HG03432 (cell line): Measurements from ENCODE around the gene SMARCAD1.
A peak's percentile ranks its signal among the peaks of the same experiment; 100 is the strongest.

ENCODE experiments used
- ATAC-seq: cut with Tn5 transposase; IDR thresholded peaks from one replicate; pipeline ENCODE4 v1.9.1; 2021; ENCODE audit warnings: mild to moderate bottlenecking, moderate library complexity; ENCODE audit not compliant: unreplicated experiment

SMARCAD1 gene

GRCh38 chr4:94207469-94208224, at the start of gene SMARCAD1:
TSS of gene SMARCAD1 (plus strand) at chr4:94207865. CDS start at chr4:94208395, 530 bp downstream.
- ATAC-seq, result peak; percentile 97

- no peak for ATAC-seq
Observed at GRCh38 chr4:94158883-94159282, 48.8 kb upstream of the SMARCAD1 start.

- no peak for ATAC-seq
Observed at GRCh38 chr4:94159790-94160189, 47.9 kb upstream of the SMARCAD1 start.

GRCh38 chr4:94160774-94161173, 46.9 kb upstream of the SMARCAD1 start:
- no peak for ATAC-seq

- no peak for ATAC-seq
Observed at GRCh38 chr4:94165256-94165655, 42.4 kb upstream of the SMARCAD1 start.

- no peak for ATAC-seq
Observed at GRCh38 chr4:94168321-94168720, 39.3 kb upstream of the SMARCAD1 start.

GRCh38 chr4:94169803-94170372, 37.8 kb upstream of the SMARCAD1 start:
- ATAC-seq, result no peak

GRCh38 chr4:94171616-94172015, 36.0 kb upstream of the SMARCAD1 start:
- ATAC-seq, result no peak

- no peak for ATAC-seq
Observed at GRCh38 chr4:94175553-94176261, 32.0 kb upstream of the SMARCAD1 start.

GRCh38 chr4:94177822-94178221, 29.8 kb upstream of the SMARCAD1 start:
- no peak for ATAC-seq

- ATAC-seq, result no peak
Observed at GRCh38 chr4:94181815-94182214, 25.9 kb upstream of the SMARCAD1 start.

GRCh38 chr4:94202769-94203168, 4.9 kb upstream of the SMARCAD1 start:
- ATAC-seq, result no peak

- ATAC-seq, result no peak
Observed at GRCh38 chr4:94208266-94208665, 601 bp downstream of the SMARCAD1 start.

GRCh38 chr4:94208918-94209317, 1.3 kb downstream of the SMARCAD1 start:
- ATAC-seq, result no peak

GRCh38 chr4:94211861-94212260, 4.2 kb downstream of the SMARCAD1 start:
- ATAC-seq, result no peak

- ATAC-seq, result no peak
Observed at GRCh38 chr4:94214703-94215319, 7.1 kb downstream of the SMARCAD1 start.

GRCh38 chr4:94216394-94216793, 8.7 kb downstream of the SMARCAD1 start:
- ATAC-seq, result no peak

- no peak for ATAC-seq
Observed at GRCh38 chr4:94219402-94219801, 11.7 kb downstream of the SMARCAD1 start.

- ATAC-seq, result no peak
Observed at GRCh38 chr4:94221916-94222315, 14.3 kb downstream of the SMARCAD1 start.

- ATAC-seq, result no peak
Observed at GRCh38 chr4:94225449-94225848, 17.8 kb downstream of the SMARCAD1 start.

- no peak for ATAC-seq
Observed at GRCh38 chr4:94226763-94227162, 19.1 kb downstream of the SMARCAD1 start.
